Activated CD8-positive, alpha-beta T cell treated with anti-CD3 and anti-CD28 coated beads, Interleukin-2, amount 10 ng/mL, durations not matched to agents 7 days and 5 days (primary cell): ENCODE measurements around the gene GTPBP3. TPM values are rescaled to one million over a fixed set of nuclear protein-coding genes. Genes with fewer than 3 reads are reported as not detected.
"Not testable (repeated sequence)": the region's sequence is repeated elsewhere in the genome, so short reads cannot be mapped to it uniquely, and the experiment has no call there.

Experiments used
- ATAC-seq: fragments of 150-1000 bp; cut with Tn5 transposase; one replicate; pipeline ENCODE4 v1.10.0; 2021; ENCODE audit warnings: moderate library complexity
- CTCF ChIA-PET: fragments of 350-600 bp; sonication (Branson Sonifier 250); formaldehyde crosslinking; loops from one replicate; lab custom pipeline; 2021; ENCODE audit warnings: antibody characterized with exemption; lab: Charles Lee
- POLR2A ChIA-PET: fragments of 350-600 bp; sonication (Branson Sonifier 250); formaldehyde crosslinking; loops from one replicate; lab custom pipeline; 2021; ENCODE audit warnings: antibody characterized with exemption; lab: Charles Lee
- DNase-seq: peaks from one replicate; pipeline ENCODE4 v3.0.0-alpha.2; 2020
- H3K27ac Mint-ChIP-seq: one replicate; pipeline ENCODE4 v1.8.0; 2021; ENCODE audit warnings: mild to moderate bottlenecking, mixed read lengths
- H3K27me3 Mint-ChIP-seq: one replicate; pipeline ENCODE4 v1.8.0; 2021; ENCODE audit warnings: low read depth, mixed read lengths
- H3K36me3 Mint-ChIP-seq: one replicate; pipeline ENCODE4 v1.8.0; 2021; ENCODE audit warnings: low read depth, mixed read lengths
- H3K4me1 Mint-ChIP-seq: one replicate; pipeline ENCODE4 v1.8.0; 2021; ENCODE audit warnings: low read depth, mixed read lengths
- H3K4me3 Mint-ChIP-seq: one replicate; pipeline ENCODE4 v1.8.0; 2021; ENCODE audit warnings: mild to moderate bottlenecking, mixed read lengths
- H3K9me3 Mint-ChIP-seq: one replicate; pipeline ENCODE4 v1.8.0; 2022; ENCODE audit warnings: mixed read lengths; ENCODE audit not compliant: insufficient read depth
- total RNA-seq, 2 experiments: library from RNA; stranded (reverse); gene quantifications; one replicate each; pipeline ENCODE4 v1.2.3, GENCODE V29; 2021

The GTPBP3 gene, protein sequence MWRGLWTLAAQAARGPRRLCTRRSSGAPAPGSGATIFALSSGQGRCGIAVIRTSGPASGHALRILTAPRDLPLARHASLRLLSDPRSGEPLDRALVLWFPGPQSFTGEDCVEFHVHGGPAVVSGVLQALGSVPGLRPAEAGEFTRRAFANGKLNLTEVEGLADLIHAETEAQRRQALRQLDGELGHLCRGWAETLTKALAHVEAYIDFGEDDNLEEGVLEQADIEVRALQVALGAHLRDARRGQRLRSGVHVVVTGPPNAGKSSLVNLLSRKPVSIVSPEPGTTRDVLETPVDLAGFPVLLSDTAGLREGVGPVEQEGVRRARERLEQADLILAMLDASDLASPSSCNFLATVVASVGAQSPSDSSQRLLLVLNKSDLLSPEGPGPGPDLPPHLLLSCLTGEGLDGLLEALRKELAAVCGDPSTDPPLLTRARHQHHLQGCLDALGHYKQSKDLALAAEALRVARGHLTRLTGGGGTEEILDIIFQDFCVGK
- total RNA-seq: 10 to 100 TPM; 38.6 to 39.4 TPM

DNA sequence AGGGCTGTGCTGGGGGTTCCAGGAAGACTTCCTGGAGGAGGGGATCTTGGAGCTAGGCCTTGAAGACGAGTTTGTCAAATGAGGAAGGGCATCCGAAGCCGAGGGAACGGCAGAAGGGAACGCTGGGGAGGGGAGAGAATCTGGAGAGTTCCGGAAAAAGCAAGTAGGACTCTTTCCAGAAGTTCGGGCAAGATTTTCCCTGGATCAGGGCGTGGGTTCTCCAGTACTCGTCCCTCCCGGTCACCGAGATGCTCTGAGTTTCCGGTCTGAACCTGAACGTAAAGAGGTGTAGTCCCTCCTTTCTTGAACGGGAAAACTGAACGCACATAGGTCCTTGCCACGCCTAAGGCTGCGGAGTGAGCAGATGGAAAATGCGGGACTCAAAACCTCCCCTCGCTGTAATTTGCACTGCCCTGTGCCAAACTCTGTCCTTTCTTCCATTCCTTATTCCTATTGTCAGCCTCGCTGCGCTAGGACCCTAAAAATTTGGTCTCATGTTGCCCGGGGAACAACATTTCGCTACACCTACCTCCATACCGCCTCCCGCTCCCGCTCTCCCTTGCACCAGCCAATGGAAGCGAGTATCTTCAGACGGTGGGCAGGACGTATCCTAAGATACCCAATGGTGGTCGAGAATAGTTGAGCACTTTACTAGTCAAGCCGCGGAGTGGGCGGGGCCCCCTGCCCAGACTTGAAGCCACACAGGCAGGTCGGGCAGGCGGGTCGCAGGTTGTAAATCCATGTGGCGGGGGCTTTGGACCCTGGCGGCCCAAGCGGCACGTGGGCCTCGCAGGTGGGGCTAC, at the start of gene GTPBP3:
GTPBP3 (plus strand) TSS at position 682 of the 803 bp plus-strand sequence; CDS start at position 741, 59 bp downstream.
- ATAC-seq: peak; percentile 91
- Mint-ChIP-seq H3K27me3 (no peaks in the 10 kb centered on the region), H3K27ac (peak within 1 kb of the TSS; percentile 88), H3K9me3 (no peaks in the 10 kb centered on the region), H3K36me3 (peaks cover 19% of the 10 kb centered on the region), H3K4me1 (peaks cover 45% of the 10 kb centered on the region), H3K4me3 (peak within 1 kb of the TSS; percentile 97)
- peak; percentile 99 for DNase-seq
- ChIA-PET CTCF (interaction anchor here (2.8 kb wide), 1 partner anchor 49 kb away, joined by 12 read pairs; no protein-coding TSS in a partner anchor), POLR2A (interaction anchor here (1.2 to 1.3 kb wide), 3 partner anchors 10 to 83 kb away, joined by 3 read pairs; partner anchors contain the start of gene MVB12A)

DNA sequence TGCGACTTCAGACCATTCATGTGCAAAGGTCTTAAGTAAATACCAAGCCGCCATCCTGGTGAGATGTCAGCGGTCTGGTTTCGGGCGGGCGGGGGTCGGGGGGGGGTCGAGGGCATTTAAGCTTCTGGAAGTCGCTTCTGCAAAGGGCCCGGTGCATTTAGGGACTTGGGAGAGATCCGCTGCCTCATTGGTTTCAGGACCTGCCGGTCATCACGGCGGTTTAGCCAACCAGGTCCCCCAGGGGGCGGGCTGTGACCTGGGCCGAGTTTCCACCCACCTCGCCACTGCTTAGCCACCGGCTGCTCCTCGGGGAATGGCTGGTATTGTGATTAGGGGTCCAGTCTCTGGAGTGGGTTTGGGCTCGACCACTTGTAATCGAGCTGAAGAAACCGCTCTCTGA, 47.9 kb upstream of the GTPBP3 start:
- no peak overlapping the region for H3K4me3 Mint-ChIP-seq
- ChIA-PET CTCF (interaction anchor here (0.7 to 5.4 kb wide), 2 partner anchors 7 to 285 kb away, joined by 3 to 33 read pairs; partner anchors contain the start of gene ANKLE1), POLR2A (no interaction called here)
- no peaks in the 10 kb centered on the region for H3K9me3 Mint-ChIP-seq
- H3K27ac Mint-ChIP-seq: no peak overlapping the region
- peaks cover 4% of the 10 kb centered on the region for H3K27me3 Mint-ChIP-seq
- peaks cover 12% of the 10 kb centered on the region for H3K4me1 Mint-ChIP-seq
- peaks cover 8% of the 10 kb centered on the region for H3K36me3 Mint-ChIP-seq
- ATAC-seq (no peak), DNase-seq (peak; percentile 62)

DNA sequence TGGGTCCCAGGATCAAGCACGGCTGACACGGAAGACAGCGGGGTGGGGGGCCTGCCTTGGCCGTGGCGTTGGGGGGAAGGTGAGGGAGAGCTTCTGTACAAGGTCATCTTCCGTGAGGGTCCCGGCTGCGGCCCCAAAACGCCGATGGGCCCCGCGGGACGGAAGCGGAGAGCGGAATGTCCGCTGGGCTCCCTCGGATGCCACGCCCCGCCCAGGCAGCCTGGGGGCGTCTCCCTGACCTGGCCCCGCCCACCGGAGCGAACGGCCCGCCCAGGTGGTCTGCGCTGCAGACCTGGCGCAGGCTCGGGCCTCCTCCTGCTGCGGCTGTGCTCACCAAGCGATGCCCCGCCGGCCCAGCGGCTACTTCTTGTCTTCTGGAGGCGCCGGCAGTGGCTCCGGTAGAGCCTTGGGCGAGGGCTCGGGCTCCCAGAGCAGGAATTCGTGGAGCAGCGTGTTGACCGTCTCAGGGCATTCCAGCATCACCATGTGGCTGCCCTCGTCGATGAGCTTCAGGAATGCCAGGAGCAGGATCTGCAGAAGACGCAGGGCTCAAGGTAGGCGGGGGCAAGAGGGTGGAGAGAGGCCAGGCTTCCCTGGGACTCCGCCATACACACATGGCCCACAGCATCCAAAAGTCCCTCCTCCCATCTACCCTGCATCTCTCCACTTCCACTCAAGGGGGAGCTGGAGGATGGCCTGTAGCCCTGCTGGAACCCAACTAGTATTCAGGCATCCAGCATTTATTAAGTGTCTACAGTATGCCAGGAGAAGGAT, 44.9 kb upstream of the GTPBP3 start:
- H3K4me1 Mint-ChIP-seq: peaks cover 15% of the 10 kb centered on the region
- H3K9me3 Mint-ChIP-seq: no peaks in the 10 kb centered on the region
- POLR2A ChIA-PET: interaction anchor here (0.5 to 1.6 kb wide), 5 partner anchors 11 to 113 kb away, joined by 3 to 9 read pairs (median 4); partner anchors contain the start of genes ABHD8 and BST2
- peaks cover 4% of the 10 kb centered on the region for H3K27me3 Mint-ChIP-seq
- CTCF ChIA-PET: interaction anchor here (0.6 to 5.4 kb wide), 17 partner anchors 10 to 113 kb away, joined by 3 to 33 read pairs (median 3); partner anchors contain the start of genes ABHD8, ANKLE1, ANO8 and BABAM1
- ATAC-seq (peak; percentile 97), DNase-seq (peak; percentile 86)
- H3K36me3 Mint-ChIP-seq: peaks cover 6% of the 10 kb centered on the region
- peak overlapping the region; percentile 77 for H3K27ac Mint-ChIP-seq
- H3K4me3 Mint-ChIP-seq: peak overlapping the region; percentile 85

DNA sequence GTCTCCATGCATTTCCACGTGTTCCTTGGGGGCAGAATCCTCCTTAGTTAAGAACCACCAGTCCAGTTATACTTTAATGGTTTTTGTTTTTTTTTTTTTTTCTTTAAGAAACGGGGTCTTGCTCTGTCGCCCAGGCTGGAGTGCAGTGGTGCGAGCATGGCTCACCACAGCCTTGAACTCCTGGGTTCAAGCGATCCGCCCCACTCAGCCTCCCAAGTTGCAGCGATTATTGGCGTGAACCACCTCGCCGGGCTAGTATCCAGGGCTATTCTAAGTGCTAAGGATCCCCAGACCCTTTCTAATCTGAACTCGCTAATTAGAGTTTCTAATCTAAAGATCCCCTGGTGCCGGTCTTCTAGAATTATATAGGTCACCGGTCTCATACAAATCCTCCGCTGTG, 43.7 kb upstream of the GTPBP3 start:
- ChIA-PET POLR2A (no interaction called here), CTCF (interaction anchor here (0.9 to 5.4 kb wide), 12 partner anchors 11 to 112 kb away, joined by 3 to 33 read pairs (median 3); partner anchors contain the start of genes ANKLE1, BST2, DDA1 and MRPL34)
- no peak overlapping the region for H3K4me3 Mint-ChIP-seq

DNA sequence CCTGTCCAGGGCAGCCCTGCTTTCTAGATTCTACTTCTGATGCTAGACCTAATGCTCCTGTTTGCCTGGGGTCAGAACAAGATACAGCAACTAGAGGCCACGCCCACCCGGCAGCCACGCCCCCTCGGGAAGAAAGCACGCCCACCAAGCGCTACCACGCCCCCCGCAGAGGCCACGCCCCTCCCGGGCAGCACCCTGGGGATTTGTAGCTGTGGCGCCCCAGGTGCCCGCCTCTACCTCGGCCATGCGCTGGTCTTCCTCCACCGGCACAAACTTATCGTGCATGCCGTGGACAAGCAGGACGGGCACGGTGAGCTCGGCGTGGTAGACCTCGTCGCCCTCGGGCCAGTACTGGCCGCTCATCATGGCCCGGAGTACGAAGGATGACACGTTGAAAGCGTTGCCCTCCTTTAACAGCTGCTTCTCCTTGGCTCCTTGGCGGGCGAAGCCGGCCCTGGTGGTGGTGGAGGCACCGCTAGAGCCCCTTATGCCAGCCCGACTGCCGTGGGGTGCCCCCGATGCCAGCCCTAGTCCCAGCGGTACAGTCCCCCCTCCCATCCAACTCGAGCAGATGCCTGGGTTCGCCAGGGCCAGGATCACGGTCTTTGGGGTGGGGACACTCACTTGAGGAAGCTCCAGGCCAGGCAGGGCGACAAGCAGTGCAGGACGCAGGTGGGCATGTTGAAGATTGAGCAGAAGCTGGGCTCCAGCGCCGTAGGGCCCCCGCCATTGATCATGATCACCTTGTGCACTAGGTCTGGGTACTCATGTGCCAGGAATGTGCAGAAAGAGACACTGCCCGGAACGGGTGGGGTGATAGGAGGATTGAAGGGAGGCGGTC, 43.1 kb upstream of the GTPBP3 start:
- DNase-seq (peak; percentile 49), ATAC-seq (no peak)
- no peak overlapping the region for H3K4me3 Mint-ChIP-seq
- H3K27ac Mint-ChIP-seq: no peak overlapping the region
- ChIA-PET POLR2A (interaction anchor here (0.6 kb wide), 1 partner anchor 53 kb away, joined by 3 read pairs; no protein-coding TSS in a partner anchor), CTCF (interaction anchor here (0.7 to 5.4 kb wide), 3 partner anchors 12 to 91 kb away, joined by 3 to 33 read pairs (median 3); partner anchors contain the start of genes ANKLE1 and USE1)
- H3K36me3 Mint-ChIP-seq: peaks cover 14% of the 10 kb centered on the region
- H3K27me3 Mint-ChIP-seq: peaks cover 4% of the 10 kb centered on the region
- H3K4me1 Mint-ChIP-seq: peaks cover 15% of the 10 kb centered on the region
- no peaks in the 10 kb centered on the region for H3K9me3 Mint-ChIP-seq

More for the DNA sequence above, 43.7 kb upstream of the GTPBP3 start:
- H3K9me3 Mint-ChIP-seq: no peaks in the 10 kb centered on the region
- H3K27me3 Mint-ChIP-seq: peaks cover 4% of the 10 kb centered on the region
- DNase-seq (no peak), ATAC-seq (no peak)
- H3K4me1 Mint-ChIP-seq: peaks cover 15% of the 10 kb centered on the region
- H3K27ac Mint-ChIP-seq: no peak overlapping the region
- peaks cover 11% of the 10 kb centered on the region for H3K36me3 Mint-ChIP-seq

DNA sequence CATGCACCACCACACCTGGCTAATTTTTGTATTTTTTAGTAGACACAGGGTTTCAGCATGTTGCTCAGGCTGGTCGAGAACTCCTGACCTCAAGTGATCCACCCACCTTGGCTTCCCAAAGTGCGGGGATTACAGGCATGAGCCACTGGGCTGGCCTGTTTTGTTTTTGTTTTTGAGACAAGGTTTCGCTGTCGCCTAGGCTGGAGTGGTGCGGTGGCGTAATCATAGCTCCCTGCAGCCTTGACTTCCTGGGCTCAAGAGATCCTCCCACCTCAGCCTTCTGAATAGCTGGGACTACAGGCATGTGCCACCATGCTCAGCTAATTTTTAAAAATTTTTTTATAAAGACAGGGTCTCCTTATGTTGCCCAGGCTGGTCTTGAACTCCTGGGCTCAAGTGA, 41.8 kb upstream of the GTPBP3 start:
- H3K27ac Mint-ChIP-seq: not testable (repeated sequence)
- H3K4me1 Mint-ChIP-seq: peaks cover 15% of the 10 kb centered on the region
- POLR2A ChIA-PET: interaction anchor here (0.9 kb wide), 1 partner anchor 13 kb away, joined by 3 read pairs; no protein-coding TSS in a partner anchor

DNA sequence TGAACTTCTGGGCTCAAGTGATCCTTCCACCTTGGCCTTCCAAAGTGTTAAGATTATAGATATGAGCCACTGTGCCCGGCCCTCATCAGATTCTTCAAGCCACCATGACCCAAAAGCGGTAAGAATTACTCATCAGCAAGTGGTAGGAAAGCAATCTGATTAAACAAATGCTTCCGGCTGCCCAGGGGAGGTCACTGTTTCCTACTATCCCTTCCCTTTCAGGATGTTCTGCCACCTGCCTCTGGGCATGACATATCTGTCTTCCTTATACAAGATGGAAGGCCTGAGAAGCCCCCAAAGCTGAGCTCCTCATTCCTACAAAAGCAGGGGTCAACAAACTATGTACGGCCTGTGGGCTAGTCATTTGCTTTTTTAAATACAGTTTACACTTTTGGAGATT, 41.1 kb upstream of the GTPBP3 start:
- Mint-ChIP-seq H3K36me3 (peaks cover 14% of the 10 kb centered on the region), H3K27me3 (no peaks in the 10 kb centered on the region), H3K27ac (no peak overlapping the region), H3K4me3 (no peak overlapping the region), H3K4me1 (peaks cover 15% of the 10 kb centered on the region), H3K9me3 (no peaks in the 10 kb centered on the region)
- ATAC-seq (no peak), DNase-seq (no peak)
- CTCF ChIA-PET: interaction anchor here (1.5 kb wide), 1 partner anchor 30 kb away, joined by 3 read pairs; no protein-coding TSS in a partner anchor
- POLR2A ChIA-PET: interaction anchor here (0.9 kb wide), 1 partner anchor 14 kb away, joined by 3 read pairs; no protein-coding TSS in a partner anchor

More for the DNA sequence above, 41.8 kb upstream of the GTPBP3 start:
- DNase-seq, H3K4me3 Mint-ChIP-seq, CTCF ChIA-PET, H3K27me3 Mint-ChIP-seq, H3K9me3 Mint-ChIP-seq, ATAC-seq: not testable (repeated sequence)
- peaks cover 14% of the 10 kb centered on the region for H3K36me3 Mint-ChIP-seq

DNA sequence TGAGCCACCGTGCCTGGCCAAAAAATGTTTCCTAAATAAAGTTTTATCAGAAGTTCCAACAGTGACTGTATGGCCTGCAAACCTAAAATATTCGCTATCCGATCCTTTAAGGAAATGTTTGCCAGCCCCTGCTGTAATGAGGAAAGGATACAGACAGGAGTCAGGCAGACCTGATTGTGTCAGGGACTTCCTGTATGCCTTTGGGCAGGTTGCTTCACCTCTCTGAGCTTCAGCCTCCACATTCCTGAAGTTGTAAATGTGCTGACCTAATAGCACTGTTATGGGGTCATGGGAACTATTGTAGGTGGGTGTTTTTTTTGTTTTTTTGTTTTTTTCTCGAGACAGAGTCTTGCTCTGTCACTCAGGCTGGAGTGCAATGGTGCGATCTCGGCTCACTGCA, 40.4 kb upstream of the GTPBP3 start:
- H3K36me3 Mint-ChIP-seq: peaks cover 14% of the 10 kb centered on the region
- POLR2A ChIA-PET: no interaction called here
- no peak overlapping the region for H3K4me3 Mint-ChIP-seq
- H3K27me3 Mint-ChIP-seq: no peaks in the 10 kb centered on the region
- CTCF ChIA-PET: interaction anchor here (1.2 to 1.5 kb wide), 2 partner anchors 30 to 89 kb away, joined by 3 read pairs; no protein-coding TSS in a partner anchor
- H3K4me1 Mint-ChIP-seq: peaks cover 12% of the 10 kb centered on the region
- no peaks in the 10 kb centered on the region for H3K9me3 Mint-ChIP-seq
- ATAC-seq (no peak), DNase-seq (no peak)
- H3K27ac Mint-ChIP-seq: no peak overlapping the region

DNA sequence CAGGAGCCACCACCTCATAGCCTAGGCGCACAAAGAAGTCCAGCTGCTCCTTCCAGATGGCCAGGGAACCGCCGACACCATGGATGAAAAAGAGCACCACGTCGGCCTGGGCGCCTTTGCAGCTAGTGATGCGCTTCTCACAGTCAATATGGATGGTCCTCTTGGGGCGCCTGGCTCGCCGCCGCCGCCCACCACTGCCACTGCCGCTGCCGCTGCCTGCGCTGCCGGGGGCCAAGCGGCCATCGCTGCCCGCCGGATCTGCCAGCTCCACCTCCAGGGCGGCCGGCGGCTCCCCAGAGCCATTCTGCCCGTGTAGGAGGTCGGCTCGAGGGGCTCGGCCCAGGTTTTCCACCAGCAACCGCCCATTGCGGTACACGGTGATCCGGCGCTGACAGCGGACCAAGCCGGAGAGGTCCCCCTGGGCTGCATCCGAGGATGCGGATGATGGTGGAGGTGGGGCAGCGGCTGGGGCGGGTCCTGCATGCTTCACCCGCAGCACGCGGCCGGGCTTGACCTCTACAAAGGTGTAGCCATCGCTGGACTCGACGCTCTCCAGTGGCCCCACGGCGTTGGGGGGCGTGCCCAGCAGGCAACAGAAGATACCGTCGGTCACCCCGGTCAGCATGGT, 36.2 kb upstream of the GTPBP3 start:
- POLR2A ChIA-PET: no interaction called here
- ATAC-seq: no peak
- Mint-ChIP-seq H3K27ac (no peak overlapping the region), H3K9me3 (no peaks in the 10 kb centered on the region), H3K4me1 (peaks cover 29% of the 10 kb centered on the region), H3K36me3 (peaks cover 11% of the 10 kb centered on the region), H3K4me3 (no peak overlapping the region), H3K27me3 (no peaks in the 10 kb centered on the region)
- CTCF ChIA-PET: no interaction called here
- no peak for DNase-seq
